Measurements from ENCODE around the gene HOXD12. TPM values are rescaled to one million over a fixed set of nuclear protein-coding genes. Genes with fewer than 3 reads are reported as not detected.

Gene HOXD12
- total RNA-seq, 4 donors from 2014 or later, result not detected

DNA sequence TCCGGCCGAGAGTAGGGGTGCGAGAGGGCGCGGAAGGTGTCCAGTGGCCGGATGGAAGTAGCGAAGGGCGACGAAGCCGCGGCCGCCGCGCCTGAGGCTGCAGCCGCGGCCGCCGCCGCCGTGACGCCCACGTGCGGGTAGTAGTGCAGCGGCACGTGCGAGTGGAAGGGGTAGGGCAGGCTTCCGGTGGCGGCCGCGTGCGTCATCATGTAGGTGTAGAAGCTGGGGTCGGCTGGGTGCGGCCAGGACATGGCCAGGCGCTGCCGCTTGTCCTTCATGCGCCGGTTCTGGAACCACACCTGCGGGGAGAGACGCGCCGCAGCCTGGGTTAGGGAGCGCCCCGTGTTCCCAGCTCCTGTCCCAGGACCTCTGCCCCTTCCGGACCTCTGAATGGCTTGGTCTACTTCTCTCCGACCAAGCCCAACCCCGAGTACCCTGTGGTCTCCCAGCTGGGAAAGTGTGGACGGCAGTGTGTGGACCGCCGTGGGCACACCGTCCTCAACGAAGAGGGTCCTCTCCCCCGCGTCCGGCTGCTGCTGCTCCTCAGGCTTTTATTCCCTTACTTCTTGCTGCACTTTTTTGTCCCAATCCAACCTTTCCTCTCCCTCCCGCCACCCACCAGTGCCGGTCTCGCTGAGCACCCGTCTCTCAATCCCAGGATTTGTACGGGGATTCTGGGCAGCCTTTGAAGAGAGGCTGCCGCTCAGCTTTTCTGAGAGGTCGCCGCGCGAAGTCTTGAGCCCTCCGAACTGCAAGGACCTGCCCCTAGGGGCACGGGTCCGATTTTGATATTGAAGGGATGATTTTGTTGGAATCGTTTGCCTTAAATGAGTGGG lies 18.8 kb upstream of the HOXD12 start:
- H3K27ac ChIP-seq, result no peak overlapping the region
- peak; percentile 49 for DNase-seq
- 19 to 35% methylated on average over 14 to 67 of the region's 68 CpGs for WGBS, 2 donors (ENCODE audit: low coverage in 1 of 2)
- H3K9me3 ChIP-seq, result no peaks in the 10 kb centered on the region
- peaks cover 8 to 41% (median 30%) of the 10 kb centered on the region in 4 donors for H3K4me1 ChIP-seq
- H3K27me3 ChIP-seq, result peaks cover 99% of the 10 kb centered on the region
- no peak for TF ChIP-seq EP300 (IDR thresholded peaks at IDR 0.05; ENCODE audit: low read depth)
- TF ChIP-seq, protein P1, sequence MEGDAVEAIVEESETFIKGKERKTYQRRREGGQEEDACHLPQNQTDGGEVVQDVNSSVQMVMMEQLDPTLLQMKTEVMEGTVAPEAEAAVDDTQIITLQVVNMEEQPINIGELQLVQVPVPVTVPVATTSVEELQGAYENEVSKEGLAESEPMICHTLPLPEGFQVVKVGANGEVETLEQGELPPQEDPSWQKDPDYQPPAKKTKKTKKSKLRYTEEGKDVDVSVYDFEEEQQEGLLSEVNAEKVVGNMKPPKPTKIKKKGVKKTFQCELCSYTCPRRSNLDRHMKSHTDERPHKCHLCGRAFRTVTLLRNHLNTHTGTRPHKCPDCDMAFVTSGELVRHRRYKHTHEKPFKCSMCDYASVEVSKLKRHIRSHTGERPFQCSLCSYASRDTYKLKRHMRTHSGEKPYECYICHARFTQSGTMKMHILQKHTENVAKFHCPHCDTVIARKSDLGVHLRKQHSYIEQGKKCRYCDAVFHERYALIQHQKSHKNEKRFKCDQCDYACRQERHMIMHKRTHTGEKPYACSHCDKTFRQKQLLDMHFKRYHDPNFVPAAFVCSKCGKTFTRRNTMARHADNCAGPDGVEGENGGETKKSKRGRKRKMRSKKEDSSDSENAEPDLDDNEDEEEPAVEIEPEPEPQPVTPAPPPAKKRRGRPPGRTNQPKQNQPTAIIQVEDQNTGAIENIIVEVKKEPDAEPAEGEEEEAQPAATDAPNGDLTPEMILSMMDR (IDR thresholded peaks at IDR 0.05), result no peak
- peak in 1 of 3 donors; percentile 6 for TF ChIP-seq POLR2AphosphoS5 (IDR thresholded peaks at IDR 0.05)
- peak overlapping the region in 2 of 4 donors; percentile 21 to 48 for H3K4me3 ChIP-seq
- intact Hi-C loops (cut with DNase I; ENCODE audit: low total_unique reads), result loop anchor here (10.0 kb wide), 2 partner anchors 496 to 826 kb away; no protein-coding TSS in a partner anchor
- in situ Hi-C loops (cut with MboI; ENCODE audit: low pct_ligation_motif_present in 1 of 4, low pct_unique_long_range_greater_than_20kb in 1 of 4, low sequenced_read_pairs in 3 of 4), result loop anchor here in 2 of 4 donors (25.0 kb wide), 2 partner anchors 393 to 718 kb away; no protein-coding TSS in a partner anchor
- no peaks in the 10 kb centered on the region for H3K36me3 ChIP-seq

GRCh38 chr2:176081376-176081836 lies 18.2 kb upstream of the HOXD12 start:
- Histone ChIP-seq H3K27ac (no peak overlapping the region), H3K9me3 (no peaks in the 10 kb centered on the region), H3K4me3 (no peak overlapping the region), H3K4me1 (peaks cover 8 to 48% (median 34%) of the 10 kb centered on the region in 4 donors), H3K36me3 (no peaks in the 10 kb centered on the region), H3K27me3 (peaks cover 99% of the 10 kb centered on the region)
- intact Hi-C loops (cut with DNase I; ENCODE audit: low total_unique reads), result loop anchor here (10.0 kb wide), 2 partner anchors 497 to 827 kb away; no protein-coding TSS in a partner anchor
- DNase-seq, result no peak
- 9 to 15% methylated on average over 17 of the region's 17 CpGs for WGBS, 2 donors (ENCODE audit: low coverage in 1 of 2)
- TF ChIP-seq EP300 (IDR thresholded peaks at IDR 0.05; ENCODE audit: low read depth) (no peak), POLR2AphosphoS5 (IDR thresholded peaks at IDR 0.05) (peak in 1 of 3 donors; percentile 37)
- in situ Hi-C loops (cut with MboI; ENCODE audit: low pct_ligation_motif_present in 1 of 4, low pct_unique_long_range_greater_than_20kb in 1 of 4, low sequenced_read_pairs in 3 of 4), result loop anchor here in 2 of 4 donors (25.0 kb wide), 2 partner anchors 394 to 719 kb away; no protein-coding TSS in a partner anchor

DNA sequence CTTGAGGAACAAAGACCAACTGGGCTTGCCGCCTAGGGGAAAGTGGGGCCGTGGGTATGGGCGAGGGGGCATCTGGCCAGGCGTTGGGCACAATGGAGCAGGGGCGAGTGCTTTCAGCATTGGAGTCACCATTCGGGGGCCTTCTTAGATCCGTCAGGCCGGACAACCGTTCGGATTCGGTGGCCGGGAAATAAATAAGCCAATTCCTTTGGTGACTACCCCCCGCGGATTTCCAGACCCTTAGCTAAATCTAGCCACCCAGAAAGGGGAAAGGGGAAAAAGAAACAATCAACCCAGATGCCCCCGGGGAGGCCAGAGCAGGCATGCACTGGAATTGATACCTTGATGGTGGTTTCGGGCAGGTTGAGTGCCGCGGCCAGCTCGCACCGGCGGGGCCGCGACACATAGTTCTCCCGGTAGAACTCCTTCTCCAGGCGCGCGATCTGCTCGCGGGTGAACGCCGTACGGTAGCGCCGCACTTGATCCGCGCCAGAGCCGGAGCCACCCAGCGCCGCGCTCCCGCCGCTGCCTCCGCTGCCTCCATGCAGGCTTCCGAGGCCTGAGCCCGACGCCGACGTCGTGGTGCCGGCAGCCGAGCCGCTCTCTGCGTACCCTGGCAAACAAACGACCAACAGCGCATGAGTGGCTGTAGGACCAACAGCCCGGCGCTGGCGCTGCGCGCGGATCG lies 17.6 kb upstream of the HOXD12 start:
- Histone ChIP-seq H3K36me3 (no peaks in the 10 kb centered on the region), H3K4me3 (no peak overlapping the region), H3K27ac (no peak overlapping the region), H3K27me3 (peaks cover 99% of the 10 kb centered on the region), H3K4me1 (peaks cover 8 to 48% (median 34%) of the 10 kb centered on the region in 4 donors), H3K9me3 (no peaks in the 10 kb centered on the region)
- WGBS, 2 donors (ENCODE audit: low coverage in 1 of 2), result 0 to 13% methylated on average over 1 to 62 of the region's 62 CpGs
- TF ChIP-seq POLR2AphosphoS5 (IDR thresholded peaks at IDR 0.05) (peak in 1 of 3 donors; percentile 40), POLR2A (IDR thresholded peaks at IDR 0.05) (no peak)
- in situ Hi-C loops (cut with MboI; ENCODE audit: low pct_ligation_motif_present in 1 of 4, low pct_unique_long_range_greater_than_20kb in 1 of 4, low sequenced_read_pairs in 3 of 4) (loop anchor here in 2 of 4 donors (25.0 kb wide), 2 partner anchors 395 to 720 kb away; no protein-coding TSS in a partner anchor), intact Hi-C loops (cut with DNase I; ENCODE audit: low total_unique reads) (loop anchor here (10.0 kb wide), 2 partner anchors 497 to 827 kb away; no protein-coding TSS in a partner anchor)
- DNase-seq, result no peak

DNA sequence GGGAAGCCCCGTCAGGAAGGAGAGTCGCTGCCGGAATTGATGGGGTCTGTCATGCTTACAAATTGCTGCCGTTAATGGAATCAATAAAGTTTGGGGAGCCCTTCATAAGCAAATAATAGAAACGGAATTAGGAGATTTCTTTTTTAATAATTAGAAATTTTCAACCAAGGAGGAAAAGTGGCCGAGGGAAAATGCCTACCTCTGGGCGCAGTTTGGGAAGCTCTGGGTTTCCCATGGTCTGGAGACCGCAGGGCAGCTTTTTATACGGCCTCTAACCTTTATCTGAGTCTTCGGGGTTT lies 17.1 kb upstream of the HOXD12 start:
- DNase-seq, result no peak
- H3K4me1 ChIP-seq, result peaks cover 8 to 48% (median 34%) of the 10 kb centered on the region in 4 donors
- H3K9me3 ChIP-seq, result no peaks in the 10 kb centered on the region
- 15% methylated on average over 6 to 10 of the region's 10 CpGs for WGBS, 2 donors (ENCODE audit: low coverage in 1 of 2)
- H3K36me3 ChIP-seq, result no peaks in the 10 kb centered on the region
- H3K4me3 ChIP-seq, result no peak overlapping the region
- intact Hi-C loops (cut with DNase I; ENCODE audit: low total_unique reads) (loop anchor here (10.0 kb wide), 2 partner anchors 498 to 828 kb away; no protein-coding TSS in a partner anchor), in situ Hi-C loops (cut with MboI; ENCODE audit: low pct_ligation_motif_present in 1 of 4, low pct_unique_long_range_greater_than_20kb in 1 of 4, low sequenced_read_pairs in 3 of 4) (loop anchor here in 2 of 4 donors (25.0 kb wide), 2 partner anchors 395 to 720 kb away; no protein-coding TSS in a partner anchor)
- TF ChIP-seq, protein P1 (IDR thresholded peaks at IDR 0.05), result no peak
- TF ChIP-seq EP300 (IDR thresholded peaks at IDR 0.05; ENCODE audit: low read depth) (no peak), POLR2AphosphoS5 (IDR thresholded peaks at IDR 0.05) (no peak), POLR2A (IDR thresholded peaks at IDR 0.05) (no peak)
- peaks cover 99% of the 10 kb centered on the region for H3K27me3 ChIP-seq
- no peak overlapping the region for H3K27ac ChIP-seq

Measured in transverse colon (tissue), 4 donors.